GM21786 (cell line): Measurements from ENCODE around the gene CACNA1B.

Source experiments
- ATAC-seq: cut with Tn5 transposase; IDR thresholded peaks from one replicate; pipeline ENCODE4 v1.9.1; 2021; ENCODE audit not compliant: unreplicated experiment

CACNA1B gene

GRCh38 chr9:137978262-137978714, 100.7 kb downstream of the CACNA1B start:
- no peak for ATAC-seq

GRCh38 chr9:137982200-137982599, 104.6 kb downstream of the CACNA1B start:
- no peak for ATAC-seq

GRCh38 chr9:137984005-137984404, 106.4 kb downstream of the CACNA1B start:
- no peak for ATAC-seq

GRCh38 chr9:137984520-137985257, 107.1 kb downstream of the CACNA1B start:
- ATAC-seq: no peak

DNA sequence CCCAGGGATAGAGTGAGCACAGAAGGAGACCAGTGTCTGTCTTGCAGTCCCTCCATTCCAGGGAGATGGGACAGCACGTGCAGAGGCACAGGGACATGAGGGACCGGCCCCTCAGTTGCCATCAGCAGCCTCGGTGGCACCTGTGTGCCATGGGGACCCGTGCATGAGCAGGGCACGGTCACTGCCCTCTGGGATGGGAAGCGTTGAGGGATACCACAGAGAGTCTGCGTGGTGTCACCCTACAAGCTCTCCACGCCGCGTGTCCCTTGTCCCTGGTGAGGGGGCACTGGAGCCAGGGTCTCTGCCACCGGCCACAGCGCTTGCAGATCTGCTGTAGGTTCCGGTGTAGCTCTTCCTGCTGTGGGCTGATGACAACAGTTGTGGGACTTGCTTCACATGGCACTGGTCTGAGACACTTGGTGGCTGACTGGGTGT, 108.1 kb downstream of the CACNA1B start:
- ATAC-seq: no peak

GRCh38 chr9:137986268-137987099, 108.9 kb downstream of the CACNA1B start:
- no peak for ATAC-seq

- ATAC-seq: no peak
These were observed 109.9 kb downstream of the CACNA1B start for GRCh38 chr9:137987244-137988030.

DNA sequence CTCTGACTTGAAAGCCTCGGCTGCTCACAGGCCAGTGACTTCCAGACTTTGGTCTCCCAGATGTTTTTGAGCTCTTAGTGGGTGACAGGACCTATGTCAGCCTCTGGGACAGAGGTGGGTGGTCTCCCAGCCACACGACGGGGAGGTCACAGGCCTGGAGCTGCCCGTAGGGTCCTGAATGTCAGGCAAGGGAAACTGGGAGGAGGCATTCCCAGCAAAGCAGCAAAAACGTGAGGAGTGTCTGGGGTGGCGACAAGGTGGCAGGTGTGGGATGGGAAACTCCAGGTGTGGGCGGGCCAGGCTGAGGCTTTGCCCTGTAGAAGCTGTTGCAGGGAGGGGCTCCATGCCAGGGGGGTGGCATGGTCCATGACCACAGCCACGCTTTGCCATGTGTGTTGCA, 110.5 kb downstream of the CACNA1B start:
- ATAC-seq: no peak

DNA sequence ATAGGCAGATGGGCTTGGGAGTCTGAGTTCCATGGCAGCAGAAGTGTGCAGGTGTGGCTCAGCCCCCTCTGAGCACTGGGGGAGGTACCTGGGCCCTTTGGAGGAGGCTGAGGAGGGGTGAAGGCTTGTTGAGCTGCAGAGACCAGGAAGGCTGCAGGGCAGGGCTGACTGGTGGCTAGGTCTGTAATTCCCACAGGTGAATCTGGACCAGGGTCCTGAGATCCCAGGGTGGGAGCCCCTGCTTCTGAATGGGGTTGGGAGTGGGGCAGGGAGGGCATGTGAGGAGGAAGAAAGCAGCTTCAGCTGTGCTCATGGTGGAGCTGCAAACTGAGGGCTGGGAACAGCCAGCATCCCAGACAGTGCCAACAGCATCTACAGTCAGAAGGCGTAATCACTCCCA, 111.1 kb downstream of the CACNA1B start:
- ATAC-seq: no peak

DNA sequence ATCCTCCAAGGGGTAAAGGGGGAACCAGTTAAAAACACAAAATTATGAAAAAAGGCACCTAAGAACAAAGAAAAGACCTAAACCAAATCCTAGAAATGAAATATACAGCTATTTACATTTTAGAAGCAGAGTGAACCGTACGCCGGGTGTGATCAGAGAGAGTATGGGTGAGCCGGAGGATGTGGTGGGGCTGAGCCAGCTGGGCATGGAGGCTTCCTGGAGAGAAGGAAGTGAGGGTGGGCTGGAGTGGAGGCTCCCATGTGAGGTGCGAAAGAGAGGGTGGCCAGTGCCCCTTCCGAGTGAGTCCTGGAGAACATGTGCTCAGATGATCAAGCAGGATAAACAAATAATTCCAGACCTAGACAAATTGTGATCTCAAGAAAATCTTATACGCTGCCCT, 111.6 kb downstream of the CACNA1B start:
- ATAC-seq: no peak

DNA sequence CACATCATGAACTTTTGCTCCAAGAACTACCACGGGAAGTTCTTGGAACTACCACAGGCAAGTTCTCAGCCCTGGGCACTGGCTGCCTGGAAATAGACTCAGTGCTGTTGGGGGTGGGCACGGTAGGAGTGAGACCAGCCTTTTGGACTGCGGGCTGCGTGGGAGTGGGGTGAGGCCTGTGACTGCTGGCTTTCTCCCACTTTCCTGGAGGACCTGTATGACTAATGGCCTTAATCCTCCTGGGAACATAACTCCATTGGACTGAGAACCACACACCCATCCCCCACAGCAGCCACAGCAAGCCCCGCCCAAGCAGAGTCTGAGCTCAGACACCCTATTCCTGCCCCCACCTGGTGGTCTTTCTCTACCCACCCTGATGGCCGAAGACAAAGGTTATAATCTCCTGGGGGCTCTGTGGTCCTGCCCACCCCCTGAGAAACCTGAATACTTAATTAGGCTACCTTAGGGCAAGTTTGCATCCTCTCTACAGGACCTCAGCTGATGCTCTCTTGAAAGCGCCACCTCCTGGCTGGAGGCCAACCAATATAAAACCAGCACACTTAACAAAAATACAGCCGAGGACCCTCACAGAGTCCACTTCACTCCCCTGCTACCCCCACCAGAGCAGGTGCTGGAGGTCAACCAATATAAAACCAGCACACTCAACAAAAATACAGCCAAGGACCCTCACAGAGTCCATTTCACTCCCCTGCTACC, 112.6 kb downstream of the CACNA1B start:
- ATAC-seq: no peak

- no peak for ATAC-seq
These were observed 126.1 kb downstream of the CACNA1B start for GRCh38 chr9:138003485-138004190.

DNA sequence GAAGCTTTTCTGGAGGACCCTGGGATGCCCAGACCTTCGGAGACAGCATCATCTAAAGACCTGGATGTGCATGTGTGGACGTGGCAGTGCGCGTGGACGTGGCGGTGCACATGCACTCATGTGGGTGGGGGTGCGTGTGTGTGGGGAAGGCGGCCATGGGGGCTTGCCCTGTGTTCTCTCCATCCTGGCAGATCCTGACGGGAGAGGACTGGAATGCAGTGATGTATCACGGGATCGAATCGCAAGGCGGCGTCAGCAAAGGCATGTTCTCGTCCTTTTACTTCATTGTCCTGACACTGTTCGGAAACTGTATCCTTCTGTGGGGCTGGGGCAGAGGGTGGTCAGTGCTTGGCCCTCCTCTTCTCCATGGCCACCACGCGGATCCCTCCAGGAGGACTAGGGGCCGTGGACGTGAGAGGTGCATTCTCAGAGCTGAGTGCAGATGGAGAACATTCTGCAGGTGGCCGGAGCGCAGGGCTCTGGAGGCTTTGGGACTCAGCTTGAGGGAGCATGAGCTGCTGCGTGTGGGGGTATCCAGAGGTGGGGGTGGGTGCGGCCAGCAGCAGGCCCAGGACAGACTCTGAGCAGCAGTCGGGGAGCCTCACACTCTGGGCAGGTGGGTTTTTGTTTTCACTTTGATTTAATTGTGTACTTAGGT, 129.1 kb downstream of the CACNA1B start:
- ATAC-seq: no peak

DNA sequence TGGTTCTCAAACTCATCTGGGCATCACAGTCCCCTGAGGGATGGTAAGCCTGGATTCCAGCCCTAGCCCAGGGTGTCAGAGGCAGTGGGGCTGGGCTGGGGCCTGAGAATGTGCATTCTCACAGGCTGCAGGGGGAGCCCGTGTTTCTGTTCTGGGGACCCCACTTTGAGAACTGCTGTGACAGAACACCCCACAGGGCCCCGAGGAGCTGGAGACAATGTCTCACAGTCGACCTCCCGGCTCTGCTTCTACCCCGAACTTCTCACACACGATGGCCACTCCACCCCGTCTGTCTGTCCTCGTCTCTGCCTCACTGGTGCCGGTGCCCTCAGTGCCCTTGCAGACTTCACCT, 130.0 kb downstream of the CACNA1B start:
- no peak for ATAC-seq

GRCh38 chr9:138007918-138008841, 130.6 kb downstream of the CACNA1B start:
- ATAC-seq: no peak

DNA sequence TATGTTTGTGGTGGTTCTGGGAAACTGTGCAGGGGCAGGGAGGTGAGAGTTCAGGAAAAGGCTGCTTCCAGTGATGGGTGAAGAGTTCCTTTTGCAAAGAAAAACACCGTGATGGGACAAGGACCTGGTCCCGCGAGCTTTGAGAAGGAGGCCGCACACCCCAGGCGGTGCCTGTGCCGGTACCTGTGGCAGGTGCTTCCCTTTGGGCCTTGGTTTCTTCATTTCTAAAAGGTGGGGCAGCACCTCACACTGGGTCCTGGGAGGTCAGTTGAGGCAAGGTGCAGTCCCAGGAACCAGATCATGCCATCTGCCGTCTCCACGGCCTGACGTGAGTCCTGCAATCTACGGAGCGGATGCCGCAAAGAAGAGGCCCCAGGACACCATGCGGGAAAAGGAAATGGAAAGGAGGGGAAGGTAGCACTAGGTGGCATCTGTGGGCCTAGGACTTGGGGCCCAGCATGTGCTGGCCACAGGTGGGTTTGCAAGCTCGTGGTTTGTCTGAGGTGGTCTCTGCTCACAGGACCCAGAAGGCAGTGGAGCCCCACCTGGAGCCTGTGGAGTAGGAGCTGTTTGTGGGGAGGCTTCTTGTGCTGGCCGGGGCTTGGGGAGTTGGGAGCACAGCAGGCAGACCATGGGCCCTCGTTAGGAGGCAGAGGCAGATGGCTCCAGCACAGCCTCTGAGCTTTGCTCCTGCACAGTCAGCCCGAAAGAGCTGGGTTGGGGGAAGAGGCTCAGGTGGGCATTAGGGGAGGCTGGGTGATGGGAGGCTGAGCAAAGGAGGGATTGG, 131.6 kb downstream of the CACNA1B start:
- ATAC-seq: no peak

DNA sequence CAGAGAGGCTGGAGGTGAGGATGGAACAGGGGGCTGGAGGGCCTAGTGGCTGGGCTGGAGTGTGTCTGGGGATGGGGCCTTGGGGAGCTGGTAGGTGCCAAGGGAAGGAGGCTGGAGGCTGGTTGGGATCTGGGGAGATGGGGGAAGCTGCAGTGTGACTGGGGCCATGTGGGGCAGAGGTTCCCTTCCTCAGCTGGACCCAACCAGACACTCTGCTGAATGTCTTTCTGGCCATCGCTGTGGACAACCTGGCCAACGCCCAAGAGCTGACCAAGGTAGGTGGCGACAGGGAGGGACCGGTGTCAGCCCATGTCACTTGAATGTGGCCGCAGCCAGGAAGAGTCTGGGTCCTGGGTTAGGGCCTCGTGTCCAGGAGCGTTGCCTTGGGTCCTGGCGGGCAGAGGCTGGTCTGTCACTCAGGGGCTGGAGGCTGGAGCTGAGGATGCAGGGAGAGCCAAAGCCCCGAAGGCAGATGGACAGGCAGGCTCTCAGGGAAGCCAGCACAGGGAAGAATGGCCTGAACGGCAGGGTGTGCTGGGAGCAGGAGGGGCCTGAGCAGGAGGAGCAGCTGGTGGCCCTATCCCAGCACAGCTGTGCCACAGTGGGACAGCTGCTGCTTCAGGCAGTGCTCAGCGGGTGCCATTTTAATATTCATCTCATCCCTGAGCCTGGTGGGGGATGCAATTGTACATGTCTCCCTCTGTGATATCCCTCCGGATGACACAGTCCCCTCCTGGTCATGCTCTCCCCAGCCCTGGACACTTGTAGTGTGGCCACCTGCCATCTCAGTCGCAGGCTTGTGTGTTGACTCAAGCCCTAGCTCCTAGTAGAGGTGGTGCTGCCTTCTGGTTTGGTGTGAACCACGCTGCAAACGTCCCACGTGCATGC, 132.5 kb downstream of the CACNA1B start:
- no peak for ATAC-seq
